NCI-H2227 (cell line): Measurements from ENCODE around the gene RNGTT.
"Not testable (repeated sequence)": the region's sequence is repeated elsewhere in the genome, so short reads cannot be mapped to it uniquely, and the experiment has no call there.

ENCODE experiments used
- DNase-seq: peaks from one replicate; lab custom pipeline; 2025; ENCODE audit not compliant: unreplicated experiment; lab: John Stamatoyannopoulos, UW

RNGTT gene

GRCh38 chr6:88914895-88915598 lies 48.4 kb downstream of the RNGTT start:
- DNase-seq: no peak

GRCh38 chr6:88914180-88914579 lies 49.2 kb downstream of the RNGTT start:
- no peak for DNase-seq

GRCh38 chr6:88913471-88913870 lies 49.9 kb downstream of the RNGTT start:
- no peak for DNase-seq

GRCh38 chr6:88910922-88911778 lies 52.3 kb downstream of the RNGTT start:
- no peak for DNase-seq

- no peak for DNase-seq
These were observed 54.5 kb downstream of the RNGTT start for GRCh38 chr6:88908598-88909548.

GRCh38 chr6:88907148-88907547 lies 56.3 kb downstream of the RNGTT start:
- DNase-seq: not testable (repeated sequence)

- no peak for DNase-seq
These were observed 63.7 kb downstream of the RNGTT start for GRCh38 chr6:88899569-88900316.

- DNase-seq: no peak
These were observed 67.5 kb downstream of the RNGTT start for GRCh38 chr6:88895911-88896310.

GRCh38 chr6:88890860-88891845 lies 72.3 kb downstream of the RNGTT start:
- no peak for DNase-seq

- DNase-seq: no peak
These were observed 73.0 kb downstream of the RNGTT start for GRCh38 chr6:88890394-88890793.

GRCh38 chr6:88884361-88884760 lies 79.1 kb downstream of the RNGTT start:
- DNase-seq: no peak

- no peak for DNase-seq
These were observed 80.9 kb downstream of the RNGTT start for GRCh38 chr6:88882536-88882935.

GRCh38 chr6:88881451-88881850 lies 82.0 kb downstream of the RNGTT start:
- DNase-seq: no peak

GRCh38 chr6:88880021-88880420 lies 83.4 kb downstream of the RNGTT start:
- no peak for DNase-seq

GRCh38 chr6:88877893-88878292 lies 85.5 kb downstream of the RNGTT start:
- DNase-seq: no peak

GRCh38 chr6:88872962-88873361 lies 90.5 kb downstream of the RNGTT start:
- no peak for DNase-seq

- DNase-seq: no peak
These were observed 91.9 kb downstream of the RNGTT start for GRCh38 chr6:88871498-88871897.

GRCh38 chr6:88870717-88871330 lies 92.6 kb downstream of the RNGTT start:
- peak; percentile 56 for DNase-seq
